ENCODE data around the gene SELENOP.
"Not testable (repeated sequence)": the region's sequence is repeated elsewhere in the genome, so short reads cannot be mapped to it uniquely, and the experiment has no call there.

SELENOP gene

DNA sequence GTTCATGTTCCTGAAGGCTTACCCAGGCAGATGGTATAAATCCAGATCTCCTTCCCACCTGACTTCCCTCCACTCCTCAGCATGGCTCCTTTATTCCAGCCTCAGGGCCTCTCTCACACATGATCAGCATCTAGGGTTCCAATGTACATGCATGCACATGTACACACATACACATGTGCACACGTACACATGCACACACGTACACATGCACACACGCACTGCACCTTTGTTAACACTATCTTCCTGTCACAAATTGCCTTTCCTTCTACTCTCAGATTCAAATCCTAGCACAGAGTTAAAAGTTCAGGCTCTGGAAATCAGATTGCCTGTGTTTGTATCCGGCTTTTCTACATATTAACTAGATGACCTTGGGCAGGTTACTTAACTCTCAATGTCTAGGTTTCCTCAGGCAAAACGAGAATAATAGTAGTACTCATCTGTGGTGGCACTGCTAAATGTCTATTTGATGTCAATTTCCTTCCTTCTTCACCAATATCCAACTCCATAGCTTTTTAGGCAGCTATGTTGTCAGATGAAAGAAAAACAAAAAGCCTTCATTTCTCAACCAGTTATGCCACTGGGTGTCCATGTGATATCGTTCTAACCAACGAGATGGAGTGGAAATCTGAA, 12.8 kb upstream of the SELENOP start:
- H3K9me3 ChIP-seq (ENCODE audit: insufficient read depth, low read length): no peaks in the 10 kb centered on the region
- no peak overlapping the region for H2AFZ ChIP-seq (ENCODE audit: low read depth, low read length, severe bottlenecking)
- H3K27ac ChIP-seq (ENCODE audit: low read depth, low read length): no peak overlapping the region
- H3K27me3 ChIP-seq (ENCODE audit: low read length): no peaks in the 10 kb centered on the region
- no peak for TF ChIP-seq EZH2phosphoT487 (conservative IDR thresholded peaks at IDR 0.05; ENCODE audit: low read length)
- TF ChIP-seq, protein P1, sequence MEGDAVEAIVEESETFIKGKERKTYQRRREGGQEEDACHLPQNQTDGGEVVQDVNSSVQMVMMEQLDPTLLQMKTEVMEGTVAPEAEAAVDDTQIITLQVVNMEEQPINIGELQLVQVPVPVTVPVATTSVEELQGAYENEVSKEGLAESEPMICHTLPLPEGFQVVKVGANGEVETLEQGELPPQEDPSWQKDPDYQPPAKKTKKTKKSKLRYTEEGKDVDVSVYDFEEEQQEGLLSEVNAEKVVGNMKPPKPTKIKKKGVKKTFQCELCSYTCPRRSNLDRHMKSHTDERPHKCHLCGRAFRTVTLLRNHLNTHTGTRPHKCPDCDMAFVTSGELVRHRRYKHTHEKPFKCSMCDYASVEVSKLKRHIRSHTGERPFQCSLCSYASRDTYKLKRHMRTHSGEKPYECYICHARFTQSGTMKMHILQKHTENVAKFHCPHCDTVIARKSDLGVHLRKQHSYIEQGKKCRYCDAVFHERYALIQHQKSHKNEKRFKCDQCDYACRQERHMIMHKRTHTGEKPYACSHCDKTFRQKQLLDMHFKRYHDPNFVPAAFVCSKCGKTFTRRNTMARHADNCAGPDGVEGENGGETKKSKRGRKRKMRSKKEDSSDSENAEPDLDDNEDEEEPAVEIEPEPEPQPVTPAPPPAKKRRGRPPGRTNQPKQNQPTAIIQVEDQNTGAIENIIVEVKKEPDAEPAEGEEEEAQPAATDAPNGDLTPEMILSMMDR (IDR thresholded peaks at IDR 0.05; ENCODE audit: insufficient read depth, low read length, poor library complexity, severe bottlenecking): no peak
- H3K4me3 ChIP-seq (ENCODE audit: insufficient read depth, low read length, poor library complexity, severe bottlenecking): no peak overlapping the region
- H3K79me2 ChIP-seq (ENCODE audit: insufficient read depth, low read length): no peaks in the 10 kb centered on the region
- H3K9me2 ChIP-seq (replicated peaks; ENCODE audit: insufficient read depth, low read length): no peaks in the 10 kb centered on the region
- no peaks in the 10 kb centered on the region for H4K20me1 ChIP-seq (ENCODE audit: low read depth, low read length)
- no peak overlapping the region for H3K9ac ChIP-seq (ENCODE audit: low read length)
- no peaks in the 10 kb centered on the region for H3F3A ChIP-seq (ENCODE audit: insufficient read depth)
- H3K4me2 ChIP-seq (ENCODE audit: low read depth, low read length, poor library complexity, severe bottlenecking): no peak overlapping the region
- no peaks in the 10 kb centered on the region for H3K36me3 ChIP-seq (ENCODE audit: low read length)

DNA sequence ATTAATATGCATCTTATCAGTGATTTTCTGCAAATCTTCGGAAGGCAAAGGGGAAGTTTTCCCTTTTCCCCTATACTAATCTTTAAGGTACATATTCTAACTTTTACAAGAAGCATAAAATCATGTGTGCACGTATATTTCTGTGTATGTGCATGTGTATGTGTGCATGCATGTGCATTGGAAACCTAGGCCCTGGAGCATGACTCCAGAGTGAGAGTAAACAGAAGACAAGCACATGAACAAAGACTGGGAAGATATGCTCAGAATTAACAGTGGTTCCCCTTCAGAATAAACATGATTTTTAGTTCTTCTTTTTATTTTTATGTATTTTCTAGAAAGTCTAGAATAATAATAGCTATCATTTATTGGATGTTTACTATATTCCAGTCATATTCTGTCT, 10.9 kb upstream of the SELENOP start:
- Histone ChIP-seq H3K4me2 (ENCODE audit: low read depth, low read length, poor library complexity, severe bottlenecking) (no peak overlapping the region), H3K9me2 (replicated peaks; ENCODE audit: insufficient read depth, low read length) (no peaks in the 10 kb centered on the region), H3K9me3 (ENCODE audit: insufficient read depth, low read length) (no peaks in the 10 kb centered on the region), H3K36me3 (ENCODE audit: low read length) (no peaks in the 10 kb centered on the region), H3K4me3 (ENCODE audit: insufficient read depth, low read length, poor library complexity, severe bottlenecking) (no peak overlapping the region), H3K79me2 (ENCODE audit: insufficient read depth, low read length) (no peaks in the 10 kb centered on the region), H3K27me3 (ENCODE audit: low read length) (no peaks in the 10 kb centered on the region), H2AFZ (ENCODE audit: low read depth, low read length, severe bottlenecking) (no peak overlapping the region), H3F3A (ENCODE audit: insufficient read depth) (no peaks in the 10 kb centered on the region), H3K27ac (ENCODE audit: low read depth, low read length) (no peak overlapping the region), H3K9ac (ENCODE audit: low read length) (no peak overlapping the region), H4K20me1 (ENCODE audit: low read depth, low read length) (no peaks in the 10 kb centered on the region)
- TF ChIP-seq, protein P1 (IDR thresholded peaks at IDR 0.05; ENCODE audit: insufficient read depth, low read length, poor library complexity, severe bottlenecking): no peak
- TF ChIP-seq EZH2phosphoT487 (conservative IDR thresholded peaks at IDR 0.05; ENCODE audit: low read length): no peak

DNA sequence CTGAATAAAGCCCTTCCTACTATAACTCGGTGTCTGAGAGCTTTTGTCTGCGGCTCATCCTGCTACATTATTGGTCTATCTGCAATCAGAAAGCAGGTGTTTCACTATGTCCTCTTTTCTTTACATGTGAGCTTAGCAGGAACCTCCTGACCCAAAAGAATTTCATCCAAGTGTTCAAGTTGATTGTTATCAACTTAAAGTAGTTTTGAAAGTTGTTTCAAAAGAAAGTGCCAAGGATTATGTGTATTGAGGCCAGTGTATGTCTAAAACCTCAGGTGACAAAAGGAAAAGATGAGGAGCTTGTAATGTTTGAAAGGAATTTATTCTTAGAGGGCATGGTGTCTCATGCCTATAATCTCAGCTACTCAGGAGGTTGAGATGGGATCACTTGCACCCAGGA, 8.1 kb upstream of the SELENOP start:
- TF ChIP-seq EZH2phosphoT487 (conservative IDR thresholded peaks at IDR 0.05; ENCODE audit: low read length): no peak
- H3K9me2 ChIP-seq (replicated peaks; ENCODE audit: insufficient read depth, low read length): no peaks in the 10 kb centered on the region
- no peaks in the 10 kb centered on the region for H3K36me3 ChIP-seq (ENCODE audit: low read length)
- H3F3A ChIP-seq (ENCODE audit: insufficient read depth): no peaks in the 10 kb centered on the region
- H3K27me3 ChIP-seq (ENCODE audit: low read length): no peaks in the 10 kb centered on the region
- no peaks in the 10 kb centered on the region for H3K79me2 ChIP-seq (ENCODE audit: insufficient read depth, low read length)
- no peak overlapping the region for H3K4me2 ChIP-seq (ENCODE audit: low read depth, low read length, poor library complexity, severe bottlenecking)
- H3K27ac ChIP-seq (ENCODE audit: low read depth, low read length): no peak overlapping the region
- no peak overlapping the region for H3K9ac ChIP-seq (ENCODE audit: low read length)
- H4K20me1 ChIP-seq (ENCODE audit: low read depth, low read length): no peaks in the 10 kb centered on the region
- H3K9me3 ChIP-seq (ENCODE audit: insufficient read depth, low read length): no peaks in the 10 kb centered on the region
- H2AFZ ChIP-seq (ENCODE audit: low read depth, low read length, severe bottlenecking): no peak overlapping the region
- no peak overlapping the region for H3K4me3 ChIP-seq (ENCODE audit: insufficient read depth, low read length, poor library complexity, severe bottlenecking)

DNA sequence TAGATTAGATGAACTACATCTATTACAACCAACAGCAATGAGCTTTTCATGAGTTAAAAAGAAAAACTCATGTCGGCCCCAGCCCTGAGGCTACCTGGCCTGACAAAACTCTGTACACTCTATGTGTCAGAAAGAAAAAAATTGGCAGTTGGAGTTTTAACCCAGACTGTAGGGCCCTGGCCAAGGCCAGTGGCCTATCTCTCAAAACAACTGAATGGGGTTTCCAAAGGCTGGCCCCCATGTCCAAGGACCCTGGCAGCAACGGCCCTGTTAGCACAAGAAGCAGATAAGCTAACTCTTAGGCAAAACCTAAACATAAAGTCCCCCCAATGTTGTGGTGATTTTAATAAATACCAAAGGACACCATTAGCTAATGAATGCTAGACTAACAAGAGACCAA, 4.9 kb upstream of the SELENOP start:
- not testable (repeated sequence) for H3K79me2 ChIP-seq (ENCODE audit: insufficient read depth, low read length); H4K20me1 ChIP-seq (ENCODE audit: low read depth, low read length); H2AFZ ChIP-seq (ENCODE audit: low read depth, low read length, severe bottlenecking); H3K27me3 ChIP-seq (ENCODE audit: low read length); H3K27ac ChIP-seq (ENCODE audit: low read depth, low read length); H3K4me3 ChIP-seq (ENCODE audit: insufficient read depth, low read length, poor library complexity, severe bottlenecking); H3K9me2 ChIP-seq (replicated peaks; ENCODE audit: insufficient read depth, low read length); H3K36me3 ChIP-seq (ENCODE audit: low read length); H3K9me3 ChIP-seq (ENCODE audit: insufficient read depth, low read length); H3F3A ChIP-seq (ENCODE audit: insufficient read depth); H3K4me2 ChIP-seq (ENCODE audit: low read depth, low read length, poor library complexity, severe bottlenecking); H3K9ac ChIP-seq (ENCODE audit: low read length)

Data from SU-DHL-6 (cell line).